ENCODE results near the gene ASB4.
"Not testable (repeated sequence)": the region's sequence is repeated elsewhere in the genome, so short reads cannot be mapped to it uniquely, and the experiment has no call there.

The ASB4 gene

GRCh38 chr7:95490231-95490762 lies 4.6 kb downstream of the ASB4 start:
- H3K36me3 Mint-ChIP-seq (ENCODE audit: insufficient read depth) = no peaks in the 10 kb centered on the region
- no peak overlapping the region for H3K4me3 Mint-ChIP-seq
- ATAC-seq (replicated peaks; ENCODE audit: extremely low read depth, poor library complexity, severe bottlenecking) = no peak
- DNase-seq (ENCODE audit: low spot score in 2 of 2) = no peak
- no peak overlapping the region for H3K27ac Mint-ChIP-seq (ENCODE audit: low read depth)
- H3K9me3 Mint-ChIP-seq = no peaks in the 10 kb centered on the region
- peaks cover 21% of the 10 kb centered on the region for H3K27me3 Mint-ChIP-seq
- no peaks in the 10 kb centered on the region for H3K4me1 Mint-ChIP-seq

GRCh38 chr7:95491201-95491600 lies 5.5 kb downstream of the ASB4 start:
- ATAC-seq (replicated peaks; ENCODE audit: extremely low read depth, poor library complexity, severe bottlenecking) = no peak
- Mint-ChIP-seq H3K4me3 (no peak overlapping the region), H3K4me1 (no peaks in the 10 kb centered on the region), H3K27ac (ENCODE audit: low read depth) (no peak overlapping the region), H3K36me3 (ENCODE audit: insufficient read depth) (no peaks in the 10 kb centered on the region), H3K9me3 (no peaks in the 10 kb centered on the region), H3K27me3 (peaks cover 14% of the 10 kb centered on the region)
- DNase-seq (ENCODE audit: low spot score in 2 of 2) = no peak

- H3K36me3 Mint-ChIP-seq (ENCODE audit: insufficient read depth) = no peaks in the 10 kb centered on the region
- H3K4me3 Mint-ChIP-seq = no peak overlapping the region
- no peak overlapping the region for H3K27ac Mint-ChIP-seq (ENCODE audit: low read depth)
- H3K9me3 Mint-ChIP-seq = no peaks in the 10 kb centered on the region
- DNase-seq (ENCODE audit: low spot score in 2 of 2) = no peak
- H3K4me1 Mint-ChIP-seq = no peaks in the 10 kb centered on the region
- H3K27me3 Mint-ChIP-seq = peaks cover 14% of the 10 kb centered on the region
- ATAC-seq (replicated peaks; ENCODE audit: extremely low read depth, poor library complexity, severe bottlenecking) = no peak
Measured at GRCh38 chr7:95491634-95492314, 6.0 kb downstream of the ASB4 start.

GRCh38 chr7:95493247-95493646 lies 7.5 kb downstream of the ASB4 start:
- Mint-ChIP-seq H3K9me3 (no peaks in the 10 kb centered on the region), H3K4me3 (no peak overlapping the region), H3K27me3 (peaks cover 14% of the 10 kb centered on the region), H3K4me1 (no peaks in the 10 kb centered on the region), H3K27ac (ENCODE audit: low read depth) (no peak overlapping the region), H3K36me3 (ENCODE audit: insufficient read depth) (no peaks in the 10 kb centered on the region)
- no peak for ATAC-seq (replicated peaks; ENCODE audit: extremely low read depth, poor library complexity, severe bottlenecking)
- DNase-seq (ENCODE audit: low spot score in 2 of 2) = no peak

- H3K9me3 Mint-ChIP-seq = no peaks in the 10 kb centered on the region
- no peak for ATAC-seq (replicated peaks; ENCODE audit: extremely low read depth, poor library complexity, severe bottlenecking)
- H3K36me3 Mint-ChIP-seq (ENCODE audit: insufficient read depth) = no peaks in the 10 kb centered on the region
- DNase-seq (ENCODE audit: low spot score in 2 of 2) = no peak
- no peak overlapping the region for H3K27ac Mint-ChIP-seq (ENCODE audit: low read depth)
- no peaks in the 10 kb centered on the region for H3K4me1 Mint-ChIP-seq
- H3K27me3 Mint-ChIP-seq = peaks cover 14% of the 10 kb centered on the region
- no peak overlapping the region for H3K4me3 Mint-ChIP-seq
Measured at GRCh38 chr7:95493844-95494243, 8.1 kb downstream of the ASB4 start.

- Mint-ChIP-seq H3K27me3 (peaks cover 10% of the 10 kb centered on the region), H3K9me3 (no peaks in the 10 kb centered on the region), H3K4me3 (peak overlapping the region; percentile 33), H3K27ac (ENCODE audit: low read depth) (peak overlapping the region; percentile 69), H3K36me3 (ENCODE audit: insufficient read depth) (no peaks in the 10 kb centered on the region), H3K4me1 (peaks cover 27% of the 10 kb centered on the region)
- ATAC-seq (replicated peaks; ENCODE audit: extremely low read depth, poor library complexity, severe bottlenecking) (peak; percentile 35), DNase-seq (ENCODE audit: low spot score in 2 of 2) (no peak)
Measured at GRCh38 chr7:95501261-95501832, 15.6 kb downstream of the ASB4 start.

GRCh38 chr7:95502403-95502802 lies 16.7 kb downstream of the ASB4 start:
- Mint-ChIP-seq H3K9me3 (no peaks in the 10 kb centered on the region), H3K4me3 (no peak overlapping the region), H3K36me3 (ENCODE audit: insufficient read depth) (no peaks in the 10 kb centered on the region), H3K27ac (ENCODE audit: low read depth) (no peak overlapping the region), H3K4me1 (peaks cover 27% of the 10 kb centered on the region), H3K27me3 (peaks cover 10% of the 10 kb centered on the region)
- DNase-seq (ENCODE audit: low spot score in 2 of 2) = no peak
- no peak for ATAC-seq (replicated peaks; ENCODE audit: extremely low read depth, poor library complexity, severe bottlenecking)

GRCh38 chr7:95503271-95504131 lies 17.8 kb downstream of the ASB4 start:
- Mint-ChIP-seq H3K4me1 (peaks cover 27% of the 10 kb centered on the region), H3K36me3 (ENCODE audit: insufficient read depth) (no peaks in the 10 kb centered on the region), H3K9me3 (no peaks in the 10 kb centered on the region), H3K27me3 (peaks cover 10% of the 10 kb centered on the region), H3K27ac (ENCODE audit: low read depth) (no peak overlapping the region), H3K4me3 (no peak overlapping the region)
- DNase-seq (ENCODE audit: low spot score in 2 of 2) (no peak), ATAC-seq (replicated peaks; ENCODE audit: extremely low read depth, poor library complexity, severe bottlenecking) (no peak)

- not testable (repeated sequence) for H3K27ac Mint-ChIP-seq (ENCODE audit: low read depth); ATAC-seq (replicated peaks; ENCODE audit: extremely low read depth, poor library complexity, severe bottlenecking); H3K4me3 Mint-ChIP-seq; H3K36me3 Mint-ChIP-seq (ENCODE audit: insufficient read depth); H3K27me3 Mint-ChIP-seq; H3K9me3 Mint-ChIP-seq; DNase-seq (ENCODE audit: low spot score in 2 of 2)
- H3K4me1 Mint-ChIP-seq = peaks cover 26% of the 10 kb centered on the region
Measured at GRCh38 chr7:95504132-95504588, 18.4 kb downstream of the ASB4 start.

- Mint-ChIP-seq H3K27ac (ENCODE audit: low read depth) (no peak overlapping the region), H3K36me3 (ENCODE audit: insufficient read depth) (no peaks in the 10 kb centered on the region), H3K9me3 (no peaks in the 10 kb centered on the region), H3K4me3 (no peak overlapping the region), H3K4me1 (no peaks in the 10 kb centered on the region), H3K27me3 (no peaks in the 10 kb centered on the region)
- ATAC-seq (replicated peaks; ENCODE audit: extremely low read depth, poor library complexity, severe bottlenecking) (no peak), DNase-seq (ENCODE audit: low spot score in 2 of 2) (no peak)
Measured at GRCh38 chr7:95508780-95509179, 23.0 kb downstream of the ASB4 start.

- Mint-ChIP-seq H3K27me3 (no peaks in the 10 kb centered on the region), H3K4me3 (no peak overlapping the region), H3K27ac (ENCODE audit: low read depth) (no peak overlapping the region), H3K9me3 (no peaks in the 10 kb centered on the region), H3K4me1 (no peaks in the 10 kb centered on the region), H3K36me3 (ENCODE audit: insufficient read depth) (no peaks in the 10 kb centered on the region)
- DNase-seq (ENCODE audit: low spot score in 2 of 2) (no peak), ATAC-seq (replicated peaks; ENCODE audit: extremely low read depth, poor library complexity, severe bottlenecking) (no peak)
Measured at GRCh38 chr7:95509199-95509598, 23.5 kb downstream of the ASB4 start.

GRCh38 chr7:95511716-95512260 lies 26.0 kb downstream of the ASB4 start:
- DNase-seq (ENCODE audit: low spot score in 2 of 2) (peak; percentile 14 to 22), ATAC-seq (replicated peaks; ENCODE audit: extremely low read depth, poor library complexity, severe bottlenecking) (peak; percentile 71)
- Mint-ChIP-seq H3K27ac (ENCODE audit: low read depth) (no peak overlapping the region), H3K9me3 (no peaks in the 10 kb centered on the region), H3K4me1 (no peaks in the 10 kb centered on the region), H3K4me3 (no peak overlapping the region), H3K27me3 (peaks cover 9% of the 10 kb centered on the region), H3K36me3 (ENCODE audit: insufficient read depth) (peaks cover 2% of the 10 kb centered on the region)

All from central memory CD8-positive, alpha-beta T cell (primary cell).